Endodermal cell (in vitro differentiated cells): ENCODE results near the gene ITGA11. TPM values are rescaled to one million over a fixed set of nuclear protein-coding genes. Genes with fewer than 3 reads are reported as not detected.

Source experiments
- DNase-seq: peaks from one replicate; pipeline ENCODE4 v3.0.0-alpha.2; 2017
- H3K27ac ChIP-seq: 2 replicates; pipeline ENCODE4 v1.5.1; 2013; ENCODE audit warnings: mild to moderate bottlenecking, low read depth, low read length, moderate library complexity
- H3K27me3 ChIP-seq: 2 replicates; pipeline ENCODE4 v1.6.1; 2013; ENCODE audit warnings: mild to moderate bottlenecking, low read length, moderate library complexity; ENCODE audit not compliant: insufficient read depth, control insufficient read depth, poor library complexity, severe bottlenecking
- H3K36me3 ChIP-seq: 2 replicates; pipeline ENCODE4 v1.7.0; 2013; ENCODE audit warnings: mild to moderate bottlenecking, low read length, moderate library complexity; ENCODE audit not compliant: control insufficient read depth, insufficient read depth
- H3K4me1 ChIP-seq: one replicate; pipeline ENCODE4 v1.7.0; 2013; ENCODE audit warnings: low read length; ENCODE audit not compliant: control insufficient read depth, insufficient read depth
- H3K4me3 ChIP-seq: 2 replicates; pipeline ENCODE4 v1.5.1; 2013; ENCODE audit warnings: mild to moderate bottlenecking, low read length, moderate library complexity
- H3K9ac ChIP-seq: 2 replicates; pipeline ENCODE4 v1.6.1; 2013; ENCODE audit warnings: mild to moderate bottlenecking, low read length, moderate library complexity; ENCODE audit not compliant: poor library complexity, severe bottlenecking; ENCODE audit errors: extremely low read depth
- H3K9me3 ChIP-seq: 2 replicates; pipeline ENCODE4 v1.6.1; 2013; ENCODE audit warnings: mild to moderate bottlenecking, low read length, moderate library complexity; ENCODE audit not compliant: control insufficient read depth
- H3K27ac Mint-ChIP-seq: 2 replicates; pipeline ENCODE4 v1.8.0; 2020; ENCODE audit warnings: mixed read lengths
- H3K27me3 Mint-ChIP-seq: 2 replicates; pipeline ENCODE4 v1.8.0; 2021; ENCODE audit warnings: mild to moderate bottlenecking, mixed read lengths; ENCODE audit not compliant: insufficient read depth
- H3K36me3 Mint-ChIP-seq: 2 replicates; pipeline ENCODE4 v1.8.0; 2020; ENCODE audit warnings: low read depth, mixed read lengths
- H3K4me1 Mint-ChIP-seq: 2 replicates; pipeline ENCODE4 v1.8.0; 2020; ENCODE audit warnings: mixed read lengths
- H3K4me3 Mint-ChIP-seq: 2 replicates; pipeline ENCODE4 v1.8.0; 2020; ENCODE audit warnings: mild to moderate bottlenecking, moderate library complexity, mixed read lengths
- H3K9me3 Mint-ChIP-seq: 2 replicates; pipeline ENCODE4 v1.8.0; 2020; ENCODE audit warnings: mild to moderate bottlenecking, mixed read lengths
- WGBS, 2 experiments: methylation state at CpG; one replicate each; pipeline versions ENCODE4 v1.1.5 to v1.1.7; 2013; ENCODE audit warnings: missing lambda C conversion rate in 2 of 2, mixed read lengths in 1 of 2; ENCODE audit not compliant: insufficient coverage in 1 of 2, insufficient read length in 1 of 2; 5-methylcytosine and 5-hydroxymethylcytosine counted together
- total RNA-seq, 2 donors: library from RNA; stranded (reverse); fragmentation: NEBNext Ultra II Directional in 1 of 2; extraction: Animal tissue kit (Norgen Biotek cat#: 25700) in 1 of 2; gene quantifications; 2 replicates in 1 of 2; 3 replicates in 1 of 2; pipeline ENCODE4 v1.2.1, GENCODE V29; 2021
- TF ChIP-seq, protein P1 (sequence below): fragments of 200-600 bp; sonication (generic); conservative IDR thresholded peaks from 2 replicates; pipeline ENCODE4 v1.5.0; 2021; ENCODE audit warnings: antibody characterized with exemption, mild to moderate bottlenecking

ITGA11 gene
- total RNA-seq, 2 donors from 2014 or later: 0.35 to 1.4 TPM

DNA sequence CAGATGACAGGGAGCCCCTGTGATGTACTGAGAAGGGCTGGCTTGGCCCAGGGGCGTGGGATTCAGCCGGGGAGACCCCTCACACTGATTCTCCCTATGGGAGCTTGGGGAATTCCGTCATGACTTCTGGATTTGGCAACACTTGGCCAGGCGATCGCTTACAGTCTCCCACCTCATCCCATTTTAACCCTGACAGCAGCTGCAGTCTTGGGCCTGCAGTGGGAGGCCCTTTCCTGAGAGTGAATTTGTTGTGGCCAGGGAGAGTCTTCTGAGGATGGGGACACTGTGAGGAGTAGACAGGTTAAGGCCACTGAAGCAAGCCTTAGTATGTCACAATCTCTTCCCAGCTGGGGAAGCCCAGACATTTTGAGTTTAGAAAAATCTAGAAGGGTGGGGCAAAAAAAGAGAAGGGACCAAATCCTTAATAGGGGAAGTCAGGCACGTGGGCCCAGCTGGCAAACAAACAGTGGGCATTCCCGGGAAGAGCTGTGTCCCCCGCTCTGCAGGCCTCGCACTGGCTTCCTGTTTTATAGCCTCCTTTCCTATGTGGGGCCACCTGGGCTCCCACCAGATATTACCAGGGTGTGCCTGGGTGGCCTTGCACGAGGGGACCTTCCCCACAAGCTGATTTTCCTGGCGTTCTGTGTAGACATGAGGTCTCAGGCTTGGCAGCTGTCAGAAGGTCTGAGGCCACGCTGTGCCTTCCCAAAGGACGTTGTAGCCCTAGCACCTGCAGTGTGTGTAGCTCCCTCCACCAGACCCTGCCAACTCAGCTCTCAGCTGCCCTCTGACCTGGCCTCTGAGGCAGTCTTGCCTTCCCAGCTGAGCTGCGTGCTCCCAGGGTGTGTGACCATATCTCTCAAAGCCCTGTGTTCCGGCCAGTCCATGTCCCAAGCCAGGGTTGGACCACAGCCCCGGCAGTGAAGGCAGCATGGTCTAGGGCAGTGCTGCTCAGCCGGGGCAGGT lies 89.9 kb downstream of the ITGA11 start:
- Mint-ChIP-seq H3K27ac (no peak overlapping the region), H3K9me3 (no peaks in the 10 kb centered on the region), H3K4me3 (no peak overlapping the region), H3K27me3 (no peaks in the 10 kb centered on the region), H3K4me1 (no peaks in the 10 kb centered on the region), H3K36me3 (no peaks in the 10 kb centered on the region)
- no peak for DNase-seq
- H3K4me3 ChIP-seq: no peak overlapping the region
- H3K9me3 ChIP-seq: no peaks in the 10 kb centered on the region
- WGBS, 2 experiments: 85 to 87% methylated on average over 15 to 17 of the region's 17 CpGs
- H3K27me3 ChIP-seq: no peaks in the 10 kb centered on the region
- no peaks in the 10 kb centered on the region for H3K4me1 ChIP-seq
- TF ChIP-seq, protein P1, sequence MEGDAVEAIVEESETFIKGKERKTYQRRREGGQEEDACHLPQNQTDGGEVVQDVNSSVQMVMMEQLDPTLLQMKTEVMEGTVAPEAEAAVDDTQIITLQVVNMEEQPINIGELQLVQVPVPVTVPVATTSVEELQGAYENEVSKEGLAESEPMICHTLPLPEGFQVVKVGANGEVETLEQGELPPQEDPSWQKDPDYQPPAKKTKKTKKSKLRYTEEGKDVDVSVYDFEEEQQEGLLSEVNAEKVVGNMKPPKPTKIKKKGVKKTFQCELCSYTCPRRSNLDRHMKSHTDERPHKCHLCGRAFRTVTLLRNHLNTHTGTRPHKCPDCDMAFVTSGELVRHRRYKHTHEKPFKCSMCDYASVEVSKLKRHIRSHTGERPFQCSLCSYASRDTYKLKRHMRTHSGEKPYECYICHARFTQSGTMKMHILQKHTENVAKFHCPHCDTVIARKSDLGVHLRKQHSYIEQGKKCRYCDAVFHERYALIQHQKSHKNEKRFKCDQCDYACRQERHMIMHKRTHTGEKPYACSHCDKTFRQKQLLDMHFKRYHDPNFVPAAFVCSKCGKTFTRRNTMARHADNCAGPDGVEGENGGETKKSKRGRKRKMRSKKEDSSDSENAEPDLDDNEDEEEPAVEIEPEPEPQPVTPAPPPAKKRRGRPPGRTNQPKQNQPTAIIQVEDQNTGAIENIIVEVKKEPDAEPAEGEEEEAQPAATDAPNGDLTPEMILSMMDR: no peak
- no peaks in the 10 kb centered on the region for H3K36me3 ChIP-seq
- H3K27ac ChIP-seq: no peak overlapping the region
- H3K9ac ChIP-seq: no peak overlapping the region

DNA sequence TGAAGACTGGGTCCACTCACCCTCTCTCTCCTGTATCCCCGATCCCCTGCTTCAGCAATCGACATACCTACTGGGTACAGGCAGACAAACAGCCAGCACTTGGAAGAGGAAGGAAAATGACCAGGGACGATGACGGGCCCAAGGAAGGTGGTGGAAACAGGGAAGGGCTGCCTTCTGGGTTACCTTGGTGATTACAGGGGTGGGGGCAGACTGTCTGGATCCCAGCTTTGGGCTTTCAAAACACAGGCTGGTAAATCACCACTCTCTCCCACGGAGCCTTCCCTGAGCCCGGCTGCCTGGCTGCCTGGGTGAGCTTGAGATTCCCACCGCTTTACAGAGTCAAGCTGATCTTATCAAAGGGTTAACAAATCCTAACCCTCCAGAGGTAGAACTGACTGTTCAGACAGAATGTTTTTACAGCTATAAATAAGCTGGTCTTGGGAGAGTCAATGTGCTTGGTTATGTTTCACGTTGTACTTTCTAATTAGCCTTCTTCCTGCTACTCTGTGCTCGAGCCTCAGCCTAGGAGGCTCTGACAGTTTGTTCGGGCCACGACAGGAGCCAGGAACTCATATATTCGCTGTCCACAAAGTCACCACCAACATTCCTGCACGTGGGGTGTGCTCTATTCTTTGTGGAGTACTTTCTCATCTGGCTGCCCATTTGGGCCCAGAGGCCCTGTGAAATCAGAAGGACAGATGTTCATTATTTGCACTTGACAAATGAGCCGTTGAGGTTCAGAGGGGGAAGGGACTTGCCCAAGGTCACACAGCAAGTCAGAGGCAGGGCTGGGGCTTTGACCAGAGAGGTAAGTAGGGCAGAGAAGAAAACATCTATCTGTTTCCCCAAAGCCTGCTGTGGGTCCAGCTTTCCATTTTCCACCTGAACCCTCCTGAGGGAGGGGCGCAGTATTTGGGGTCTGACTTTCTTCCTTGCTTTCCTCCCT lies 91.0 kb downstream of the ITGA11 start:
- no peaks in the 10 kb centered on the region for H3K4me1 ChIP-seq
- no peaks in the 10 kb centered on the region for H3K36me3 Mint-ChIP-seq
- no peaks in the 10 kb centered on the region for H3K36me3 ChIP-seq
- no peaks in the 10 kb centered on the region for H3K4me1 Mint-ChIP-seq
- H3K27ac ChIP-seq: no peak overlapping the region
- H3K27me3 ChIP-seq: no peaks in the 10 kb centered on the region
- H3K27ac Mint-ChIP-seq: no peak overlapping the region
- H3K27me3 Mint-ChIP-seq: no peaks in the 10 kb centered on the region
- TF ChIP-seq, protein P1: no peak
- 73 to 88% methylated on average over 9 to 15 of the region's 15 CpGs for WGBS, 2 experiments
- H3K9ac ChIP-seq: no peak overlapping the region
- no peak overlapping the region for H3K4me3 ChIP-seq
- no peaks in the 10 kb centered on the region for H3K9me3 ChIP-seq
- no peaks in the 10 kb centered on the region for H3K9me3 Mint-ChIP-seq
- no peak for DNase-seq
- H3K4me3 Mint-ChIP-seq: no peak overlapping the region

- Histone ChIP-seq H3K4me3 (no peak overlapping the region), H3K36me3 (no peaks in the 10 kb centered on the region), H3K27me3 (no peaks in the 10 kb centered on the region), H3K27ac (no peak overlapping the region), H3K4me1 (no peaks in the 10 kb centered on the region), H3K9me3 (no peaks in the 10 kb centered on the region), H3K9ac (no peak overlapping the region)
- Mint-ChIP-seq H3K4me1 (no peaks in the 10 kb centered on the region), H3K27ac (no peak overlapping the region), H3K36me3 (no peaks in the 10 kb centered on the region), H3K4me3 (no peak overlapping the region), H3K27me3 (no peaks in the 10 kb centered on the region), H3K9me3 (no peaks in the 10 kb centered on the region)
- TF ChIP-seq, protein P1: no peak
- DNase-seq: no peak
- WGBS, 2 experiments: 91 to 98% methylated on average over 10 of the region's 10 CpGs
These were observed 92.5 kb downstream of the ITGA11 start for GRCh38 chr15:68339481-68339880.
